ENCODE measurements around the gene CANT1.

The CANT1 gene

DNA sequence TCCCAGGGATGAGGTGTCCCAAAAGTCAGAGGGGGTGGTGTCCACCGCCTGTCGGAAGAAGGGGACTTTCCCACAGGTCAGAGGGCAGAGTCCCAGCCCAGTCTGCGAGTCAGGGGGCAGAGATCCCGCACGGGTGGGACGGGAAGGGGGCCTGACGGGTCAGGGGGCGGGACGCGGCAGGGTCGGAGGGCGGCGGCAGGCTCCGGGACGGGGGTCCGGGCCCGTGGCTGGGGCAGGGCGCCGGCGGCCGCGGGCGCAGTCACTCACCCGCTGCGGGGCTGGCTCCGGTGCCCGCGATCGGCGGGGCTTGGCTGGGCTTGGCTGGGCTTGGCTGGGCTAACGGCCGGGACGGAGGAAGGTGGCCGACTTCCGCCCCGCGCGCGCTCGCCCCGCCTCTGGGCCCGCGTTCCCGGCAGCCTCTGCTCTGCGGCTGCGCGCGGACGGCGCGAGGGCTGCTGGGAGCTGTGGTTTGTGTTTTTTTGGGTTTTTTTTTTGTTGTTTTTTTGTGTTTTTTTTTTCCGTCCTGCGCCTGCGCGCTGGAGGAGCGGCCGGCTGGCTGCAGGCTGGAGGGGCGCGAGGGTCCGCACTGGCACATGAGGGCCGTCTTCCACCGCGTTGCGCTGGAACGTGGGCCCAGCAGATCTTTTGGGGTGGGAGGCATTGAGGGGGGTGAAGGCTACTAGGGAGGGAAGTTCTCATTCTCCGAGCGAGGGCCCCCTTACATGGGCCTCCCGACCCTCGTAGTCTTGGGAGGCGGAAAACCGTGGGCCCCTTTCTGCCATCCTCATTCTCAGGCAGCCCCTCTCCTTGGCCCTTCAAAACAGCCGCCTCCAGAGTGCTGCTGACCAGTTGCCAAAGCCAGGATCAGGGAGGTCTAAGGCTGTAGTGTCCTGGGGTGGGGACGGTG lies at the start of gene CANT1:
Gene CANT1 (minus strand): TSS at position 368 of the 907 bp plus-strand sequence. CDS start 12,142 bp downstream, outside the sequence.
- H3K4me3 ChIP-seq (ENCODE audit: low read length) = peak within 1 kb of the TSS; percentile 98
- H3K4me2 ChIP-seq (ENCODE audit: low read length) = peak within 1 kb of the TSS; percentile 99
- H2AFZ ChIP-seq (ENCODE audit: low read depth, low read length) = peak within 1 kb of the TSS; percentile 95
- peaks cover 4% of the 10 kb centered on the region for H3K36me3 ChIP-seq (replicated peaks; ENCODE audit: low read depth, low read length)
- peaks cover 48% of the 10 kb centered on the region for H3K79me2 ChIP-seq (ENCODE audit: low read length)
- peak within 1 kb of the TSS; percentile 57 for H3K27ac ChIP-seq (ENCODE audit: low read length)
- H3K4me1 ChIP-seq (ENCODE audit: low read length) = peaks cover 13% of the 10 kb centered on the region
- H3K27me3 ChIP-seq (ENCODE audit: low read depth, low read length) = peaks cover 3% of the 10 kb centered on the region; the same call in 1 of the 2 replicates
- H3K9ac ChIP-seq (ENCODE audit: low read length) = peak within 1 kb of the TSS; percentile 98
- TF ChIP-seq EZH2phosphoT487 (IDR thresholded peaks at IDR 0.05; ENCODE audit: low read depth) = no peak
- TF ChIP-seq, protein P1, sequence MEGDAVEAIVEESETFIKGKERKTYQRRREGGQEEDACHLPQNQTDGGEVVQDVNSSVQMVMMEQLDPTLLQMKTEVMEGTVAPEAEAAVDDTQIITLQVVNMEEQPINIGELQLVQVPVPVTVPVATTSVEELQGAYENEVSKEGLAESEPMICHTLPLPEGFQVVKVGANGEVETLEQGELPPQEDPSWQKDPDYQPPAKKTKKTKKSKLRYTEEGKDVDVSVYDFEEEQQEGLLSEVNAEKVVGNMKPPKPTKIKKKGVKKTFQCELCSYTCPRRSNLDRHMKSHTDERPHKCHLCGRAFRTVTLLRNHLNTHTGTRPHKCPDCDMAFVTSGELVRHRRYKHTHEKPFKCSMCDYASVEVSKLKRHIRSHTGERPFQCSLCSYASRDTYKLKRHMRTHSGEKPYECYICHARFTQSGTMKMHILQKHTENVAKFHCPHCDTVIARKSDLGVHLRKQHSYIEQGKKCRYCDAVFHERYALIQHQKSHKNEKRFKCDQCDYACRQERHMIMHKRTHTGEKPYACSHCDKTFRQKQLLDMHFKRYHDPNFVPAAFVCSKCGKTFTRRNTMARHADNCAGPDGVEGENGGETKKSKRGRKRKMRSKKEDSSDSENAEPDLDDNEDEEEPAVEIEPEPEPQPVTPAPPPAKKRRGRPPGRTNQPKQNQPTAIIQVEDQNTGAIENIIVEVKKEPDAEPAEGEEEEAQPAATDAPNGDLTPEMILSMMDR (IDR thresholded peaks at IDR 0.05; ENCODE audit: low read depth, low read length) = no peak
- H4K20me1 ChIP-seq (ENCODE audit: insufficient read depth, low read length) = peaks cover 24% of the 10 kb centered on the region
- peaks cover 13% of the 10 kb centered on the region for H3K9me3 ChIP-seq (ENCODE audit: insufficient read depth, low read length)

DNA sequence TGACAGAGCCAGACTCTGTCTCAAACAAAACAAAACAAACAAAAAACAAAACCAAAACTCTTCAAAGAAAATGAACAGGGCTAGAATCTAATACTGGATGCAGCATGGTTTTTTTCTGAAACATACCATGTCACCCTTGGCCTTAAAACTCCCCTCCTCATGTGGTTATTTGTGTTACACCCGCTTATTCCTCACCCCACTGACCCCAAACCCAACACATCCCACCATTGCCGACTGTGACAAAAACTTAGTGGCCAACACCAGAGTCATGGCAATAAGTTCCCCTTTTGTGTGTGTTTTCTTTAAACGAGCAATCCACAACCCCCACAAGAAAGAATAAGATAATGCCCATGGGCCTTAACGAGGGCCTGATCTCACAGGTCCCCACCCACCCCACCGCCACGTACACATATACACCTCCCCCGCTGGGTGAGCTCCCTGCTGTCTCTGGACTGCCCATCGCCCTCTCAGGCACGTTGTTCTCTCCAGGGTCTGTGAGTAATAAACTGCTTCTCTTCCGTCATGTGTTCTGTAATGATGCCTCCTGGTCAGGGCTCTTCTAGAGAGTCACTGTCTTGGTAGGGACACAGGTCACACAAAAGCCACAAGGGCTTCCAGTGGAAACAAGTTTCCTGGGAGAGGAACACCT lies 48.3 kb upstream of the CANT1 start:
- Histone ChIP-seq H3K4me3 (ENCODE audit: low read length) (no peak overlapping the region), H3K4me1 (ENCODE audit: low read length) (no peaks in the 10 kb centered on the region), H3K27ac (ENCODE audit: low read length) (no peak overlapping the region), H3K79me2 (ENCODE audit: low read length) (no peaks in the 10 kb centered on the region), H3K27me3 (ENCODE audit: low read depth, low read length) (no peaks in the 10 kb centered on the region), H3K36me3 (replicated peaks; ENCODE audit: low read depth, low read length) (no peaks in the 10 kb centered on the region), H3K4me2 (ENCODE audit: low read length) (no peak overlapping the region), H3K9ac (ENCODE audit: low read length) (no peak overlapping the region), H2AFZ (ENCODE audit: low read depth, low read length) (no peak overlapping the region), H4K20me1 (ENCODE audit: insufficient read depth, low read length) (no peaks in the 10 kb centered on the region), H3K9me3 (ENCODE audit: insufficient read depth, low read length) (no peaks in the 10 kb centered on the region)
- TF ChIP-seq EZH2phosphoT487 (IDR thresholded peaks at IDR 0.05; ENCODE audit: low read depth) = no peak
- TF ChIP-seq, protein P1 (IDR thresholded peaks at IDR 0.05; ENCODE audit: low read depth, low read length) = no peak

DNA sequence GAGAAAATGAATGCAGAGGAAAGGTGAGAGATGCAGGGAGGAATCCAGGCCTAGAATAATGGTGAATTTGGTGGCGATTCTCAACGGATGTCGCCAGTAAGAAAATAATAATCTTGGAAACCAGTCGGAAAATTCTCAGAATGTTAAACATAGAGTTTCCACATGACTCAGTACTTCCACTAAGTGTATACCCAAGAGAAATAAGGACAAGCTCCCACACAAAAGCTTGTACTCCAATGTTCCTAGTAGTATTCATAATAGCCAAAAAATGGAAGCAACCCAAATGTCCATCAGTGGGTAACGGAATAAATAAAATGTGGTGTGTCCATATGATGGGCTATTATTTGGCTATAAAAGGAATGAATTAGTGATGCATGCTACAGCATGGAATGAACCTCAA lies 45.6 kb upstream of the CANT1 start:
- TF ChIP-seq, protein P1 (IDR thresholded peaks at IDR 0.05; ENCODE audit: low read depth, low read length) = no peak
- no peak for TF ChIP-seq EZH2phosphoT487 (IDR thresholded peaks at IDR 0.05; ENCODE audit: low read depth)
- no peak overlapping the region for H3K4me3 ChIP-seq (ENCODE audit: low read length)
- H3K9me3 ChIP-seq (ENCODE audit: insufficient read depth, low read length) = no peaks in the 10 kb centered on the region
- H3K9ac ChIP-seq (ENCODE audit: low read length) = no peak overlapping the region
- H3K4me2 ChIP-seq (ENCODE audit: low read length) = no peak overlapping the region
- no peak overlapping the region for H2AFZ ChIP-seq (ENCODE audit: low read depth, low read length)
- no peaks in the 10 kb centered on the region for H3K36me3 ChIP-seq (replicated peaks; ENCODE audit: low read depth, low read length)
- H3K4me1 ChIP-seq (ENCODE audit: low read length) = no peaks in the 10 kb centered on the region
- peaks cover 8% of the 10 kb centered on the region for H3K27me3 ChIP-seq (ENCODE audit: low read depth, low read length)
- H4K20me1 ChIP-seq (ENCODE audit: insufficient read depth, low read length) = no peaks in the 10 kb centered on the region
- no peaks in the 10 kb centered on the region for H3K79me2 ChIP-seq (ENCODE audit: low read length)
- no peak overlapping the region for H3K27ac ChIP-seq (ENCODE audit: low read length)

Measured in OCI-LY3 (cell line).